ENCODE measurements around the gene TRIM72.

TRIM72 gene

GRCh38 chr16:31215287-31216162 is 1.6 kb downstream of the TRIM72 start:
- H3K36me3 Mint-ChIP-seq (ENCODE audit: low read depth), result no peaks in the 10 kb centered on the region
- intact Hi-C loops (cut with micrococcal nuclease), result no loop called here
- H3K9me3 Mint-ChIP-seq, result no peaks in the 10 kb centered on the region
- H3K4me3 Mint-ChIP-seq, result peak overlapping the region; percentile 81
- H3K27me3 Mint-ChIP-seq, result peaks cover 58% of the 10 kb centered on the region
- peak overlapping the region; percentile 71 for H3K27ac Mint-ChIP-seq
- peaks cover 42% of the 10 kb centered on the region for H3K4me1 Mint-ChIP-seq (ENCODE audit: low read depth)

- Mint-ChIP-seq H3K9me3 (no peaks in the 10 kb centered on the region), H3K4me3 (peak within 1 kb of the TSS; percentile 81), H3K27ac (peak within 1 kb of the TSS; percentile 71), H3K27me3 (peaks cover 67% of the 10 kb centered on the region), H3K4me1 (ENCODE audit: low read depth) (peaks cover 50% of the 10 kb centered on the region), H3K36me3 (ENCODE audit: low read depth) (no peaks in the 10 kb centered on the region)
- intact Hi-C loops (cut with micrococcal nuclease), result no loop called here
Observed at GRCh38 chr16:31216422-31217135, 2.7 kb downstream of the TRIM72 start, which contains the start of gene PYDC1. PYDC1 (minus strand) TSS chr16:31217135; CDS start chr16:31217028, 107 bp downstream.

- Mint-ChIP-seq H3K9me3 (no peaks in the 10 kb centered on the region), H3K27me3 (peaks cover 68% of the 10 kb centered on the region), H3K36me3 (ENCODE audit: low read depth) (no peaks in the 10 kb centered on the region), H3K4me1 (ENCODE audit: low read depth) (peaks cover 56% of the 10 kb centered on the region), H3K27ac (no peak overlapping the region), H3K4me3 (peak overlapping the region; percentile 81)
- intact Hi-C loops (cut with micrococcal nuclease), result no loop called here
Observed at GRCh38 chr16:31217136-31217530, 3.2 kb downstream of the TRIM72 start.

- intact Hi-C loops (cut with micrococcal nuclease), result no loop called here
- Mint-ChIP-seq H3K4me3 (no peak overlapping the region), H3K36me3 (ENCODE audit: low read depth) (no peaks in the 10 kb centered on the region), H3K27ac (no peak overlapping the region), H3K4me1 (ENCODE audit: low read depth) (peaks cover 47% of the 10 kb centered on the region), H3K27me3 (peaks cover 51% of the 10 kb centered on the region), H3K9me3 (no peaks in the 10 kb centered on the region)
Observed at GRCh38 chr16:31219154-31219741, 5.3 kb downstream of the TRIM72 start.

GRCh38 chr16:31221357-31222160 is 7.6 kb downstream of the TRIM72 start:
- no peaks in the 10 kb centered on the region for H3K36me3 Mint-ChIP-seq (ENCODE audit: low read depth)

GRCh38 chr16:31223044-31223443 is 9.1 kb downstream of the TRIM72 start:
- H3K27ac Mint-ChIP-seq, result no peak overlapping the region
- H3K27me3 Mint-ChIP-seq, result peaks cover 34% of the 10 kb centered on the region
- intact Hi-C loops (cut with micrococcal nuclease), result no loop called here

More at GRCh38 chr16:31221357-31222160, 7.6 kb downstream of the TRIM72 start:
- H3K27me3 Mint-ChIP-seq, result peaks cover 44% of the 10 kb centered on the region
- intact Hi-C loops (cut with micrococcal nuclease), result no loop called here
- H3K27ac Mint-ChIP-seq, result no peak overlapping the region
- peaks cover 29% of the 10 kb centered on the region for H3K4me1 Mint-ChIP-seq (ENCODE audit: low read depth)
- no peaks in the 10 kb centered on the region for H3K9me3 Mint-ChIP-seq
- H3K4me3 Mint-ChIP-seq, result no peak overlapping the region

GRCh38 chr16:31224092-31224955 is 10.4 kb downstream of the TRIM72 start:
- H3K4me1 Mint-ChIP-seq (ENCODE audit: low read depth), result peaks cover 31% of the 10 kb centered on the region
- no peak overlapping the region for H3K4me3 Mint-ChIP-seq
- H3K27ac Mint-ChIP-seq, result no peak overlapping the region
- intact Hi-C loops (cut with micrococcal nuclease), result no loop called here
- peaks cover 23% of the 10 kb centered on the region for H3K27me3 Mint-ChIP-seq
- H3K36me3 Mint-ChIP-seq (ENCODE audit: low read depth), result no peaks in the 10 kb centered on the region
- H3K9me3 Mint-ChIP-seq, result no peaks in the 10 kb centered on the region

More at GRCh38 chr16:31223044-31223443, 9.1 kb downstream of the TRIM72 start:
- no peak overlapping the region for H3K4me3 Mint-ChIP-seq
- no peaks in the 10 kb centered on the region for H3K36me3 Mint-ChIP-seq (ENCODE audit: low read depth)
- no peaks in the 10 kb centered on the region for H3K9me3 Mint-ChIP-seq
- H3K4me1 Mint-ChIP-seq (ENCODE audit: low read depth), result peaks cover 24% of the 10 kb centered on the region

- no peaks in the 10 kb centered on the region for H3K36me3 Mint-ChIP-seq (ENCODE audit: low read depth)
- peaks cover 39% of the 10 kb centered on the region for H3K4me1 Mint-ChIP-seq (ENCODE audit: low read depth)
- no peak overlapping the region for H3K27ac Mint-ChIP-seq
- H3K4me3 Mint-ChIP-seq, result no peak overlapping the region
- H3K9me3 Mint-ChIP-seq, result no peaks in the 10 kb centered on the region
- H3K27me3 Mint-ChIP-seq, result peaks cover 23% of the 10 kb centered on the region
- intact Hi-C loops (cut with micrococcal nuclease), result no loop called here
Observed at GRCh38 chr16:31225193-31225592, 11.3 kb downstream of the TRIM72 start.

GRCh38 chr16:31228206-31228605 is 14.3 kb downstream of the TRIM72 start:
- Mint-ChIP-seq H3K27me3 (peaks cover 7% of the 10 kb centered on the region), H3K9me3 (no peaks in the 10 kb centered on the region), H3K36me3 (ENCODE audit: low read depth) (no peaks in the 10 kb centered on the region), H3K27ac (no peak overlapping the region), H3K4me1 (ENCODE audit: low read depth) (peaks cover 26% of the 10 kb centered on the region), H3K4me3 (no peak overlapping the region)
- intact Hi-C loops (cut with micrococcal nuclease), result no loop called here

GRCh38 chr16:31229501-31229900 is 15.6 kb downstream of the TRIM72 start:
- Mint-ChIP-seq H3K4me3 (no peak overlapping the region), H3K9me3 (peaks cover 4% of the 10 kb centered on the region), H3K36me3 (ENCODE audit: low read depth) (no peaks in the 10 kb centered on the region), H3K4me1 (ENCODE audit: low read depth) (peaks cover 26% of the 10 kb centered on the region), H3K27ac (peak overlapping the region; percentile 2), H3K27me3 (peaks cover 7% of the 10 kb centered on the region)
- intact Hi-C loops (cut with micrococcal nuclease), result no loop called here

- Mint-ChIP-seq H3K27me3 (no peaks in the 10 kb centered on the region), H3K9me3 (peaks cover 12% of the 10 kb centered on the region), H3K27ac (no peak overlapping the region), H3K4me3 (no peak overlapping the region), H3K36me3 (ENCODE audit: low read depth) (no peaks in the 10 kb centered on the region), H3K4me1 (ENCODE audit: low read depth) (peaks cover 27% of the 10 kb centered on the region)
- intact Hi-C loops (cut with micrococcal nuclease), result no loop called here
Observed at GRCh38 chr16:31238041-31238440, 24.1 kb downstream of the TRIM72 start.

- Mint-ChIP-seq H3K27ac (peak overlapping the region; percentile 68), H3K9me3 (no peaks in the 10 kb centered on the region), H3K27me3 (no peaks in the 10 kb centered on the region), H3K36me3 (ENCODE audit: low read depth) (no peaks in the 10 kb centered on the region), H3K4me3 (no peak overlapping the region), H3K4me1 (ENCODE audit: low read depth) (peaks cover 47% of the 10 kb centered on the region)
- intact Hi-C loops (cut with micrococcal nuclease), result no loop called here
Observed at GRCh38 chr16:31242206-31242605, 28.3 kb downstream of the TRIM72 start.
